A172 (cell line): Measurements from ENCODE around the gene ZCCHC12. TPM values are rescaled to one million over a fixed set of nuclear protein-coding genes. Genes with fewer than 3 reads are reported as not detected.

ENCODE experiments used
- DNase-seq: peaks from one replicate; pipeline ENCODE4 v3.0.0-alpha.2; 2015; ENCODE audit warnings: low spot score
- total RNA-seq: library from RNA; depleted of rRNA; stranded (reverse); fragments of >200 nt; shearing (Covaris generic); gene quantifications from 2 replicates; pipeline ENCODE4 v1.2.3, GENCODE V29; 2014; rRNA removed

ZCCHC12 gene
- total RNA-seq, 1 experiment from 2014 or later, result not detected

- DNase-seq, result no peak
These were observed 43.6 kb downstream of the ZCCHC12 start for GRCh38 chrX:118867251-118867650.

DNA sequence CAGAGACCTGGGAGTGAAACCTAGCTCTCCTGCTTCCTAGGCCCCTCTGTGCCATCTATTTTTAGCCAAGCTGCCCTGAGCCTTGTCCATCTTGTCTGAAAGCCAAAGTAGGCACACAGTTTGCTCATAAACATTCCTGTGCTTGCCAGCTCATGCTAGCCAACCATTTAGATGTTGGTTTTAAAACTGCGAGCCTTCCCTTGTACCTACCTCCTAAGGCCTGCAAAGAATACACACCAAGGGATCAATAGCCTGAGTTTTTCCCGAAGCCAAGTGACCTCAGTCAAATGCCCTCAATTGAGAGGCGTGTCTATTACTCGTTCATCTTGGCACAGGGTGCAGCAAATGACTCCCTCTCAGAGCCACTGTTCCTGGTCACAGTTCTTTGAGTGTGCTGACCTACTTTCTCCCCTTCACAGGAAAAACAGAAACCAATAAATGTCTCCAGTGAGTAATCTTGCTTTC is 48.5 kb downstream of the ZCCHC12 start:
- DNase-seq, result no peak

Other genes with a start within 250 kb of the ZCCHC12 start
- 38.9 and 41.9 TPM in 2 replicates for gene IL13RA1, start 96.2 kb upstream of the ZCCHC12 start, total RNA-seq
- 2.8 and 3.3 TPM in 2 replicates for gene LONRF3, start 150.8 kb downstream of the ZCCHC12 start, total RNA-seq
- gene CT47C1, start 249.2 kb downstream of the ZCCHC12 start, total RNA-seq, result not detected in 2 replicates